AG08395 (cell line): Measurements from ENCODE around the gene COQ10B.

Experiments used
- DNase-seq: peaks from one replicate; pipeline ENCODE4 v3.0.0; 2012; ENCODE audit warnings: mixed read lengths, low spot score

COQ10B gene

DNA sequence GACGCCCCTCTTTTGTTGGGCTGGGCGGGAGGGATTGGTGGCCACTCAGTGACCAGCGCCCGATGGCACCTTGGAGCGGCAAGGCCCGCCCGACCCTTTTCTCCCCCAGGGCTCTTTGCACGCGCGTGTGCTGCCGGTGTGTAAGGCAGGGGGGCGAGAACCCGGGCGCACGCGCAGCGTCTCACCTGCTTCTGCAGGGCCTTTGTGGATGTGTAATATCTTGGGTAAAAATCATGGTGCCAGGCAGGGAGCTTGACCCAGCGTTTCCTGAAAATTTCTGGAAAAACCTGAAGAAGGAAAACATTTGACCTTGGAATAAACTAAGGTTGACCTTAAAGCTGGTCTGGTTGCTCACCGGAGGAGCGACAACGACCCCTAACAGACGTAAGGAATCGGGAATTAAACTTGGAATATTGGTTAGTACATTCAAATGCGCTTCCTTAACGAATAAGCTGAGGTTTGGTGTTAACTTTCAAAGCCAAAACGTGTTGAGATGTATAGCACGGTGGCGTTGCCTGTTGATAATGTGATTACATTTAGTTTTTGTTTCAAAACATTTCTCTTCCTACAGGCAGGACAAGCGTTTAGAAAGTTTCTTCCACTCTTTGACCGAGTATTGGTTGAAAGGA, 47.3 kb downstream of the COQ10B start:
- no peak for DNase-seq

DNA sequence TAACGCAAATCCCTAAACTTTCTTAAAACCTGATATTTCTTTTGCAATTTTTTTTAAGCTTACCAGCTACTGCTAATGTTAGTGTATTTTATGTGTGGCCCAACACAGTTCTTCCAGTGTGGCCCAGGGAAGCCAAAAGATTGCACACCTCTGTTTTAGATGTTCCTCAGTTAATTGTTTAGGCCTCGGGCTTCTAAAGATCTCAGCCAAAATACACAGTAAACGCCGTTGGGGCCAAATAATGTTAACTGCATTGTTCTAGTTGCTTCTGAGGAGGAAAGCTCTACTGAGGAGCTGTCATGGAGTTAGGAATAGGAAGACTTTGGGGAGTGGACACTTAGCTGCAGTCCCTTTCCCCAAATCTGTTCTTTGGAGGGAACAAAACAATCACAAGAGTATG, 48.8 kb downstream of the COQ10B start:
- no peak for DNase-seq

DNA sequence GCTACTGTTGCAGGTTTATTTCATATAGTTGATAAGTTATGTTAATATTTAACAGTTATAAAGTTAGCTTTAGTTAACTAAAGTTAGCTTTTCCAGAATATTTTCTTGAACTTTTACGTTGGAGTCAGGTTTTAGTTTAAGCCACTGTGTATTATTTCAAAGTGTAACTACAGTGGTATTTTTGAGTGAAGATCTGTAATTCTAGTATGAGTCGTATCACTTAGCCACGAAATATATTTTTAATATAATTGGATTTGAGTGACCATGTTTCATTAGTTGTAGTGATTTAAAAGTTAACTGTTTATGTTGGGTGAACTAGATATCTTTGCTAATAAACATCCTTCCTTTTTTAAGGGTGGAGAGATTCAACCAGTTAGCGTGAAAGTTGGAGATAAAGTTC, 49.3 kb downstream of the COQ10B start:
- DNase-seq: no peak

GRCh38 chr2:197504000-197504399, 50.6 kb downstream of the COQ10B start:
- no peak for DNase-seq

GRCh38 chr2:197504512-197504911, 51.2 kb downstream of the COQ10B start:
- no peak for DNase-seq

DNA sequence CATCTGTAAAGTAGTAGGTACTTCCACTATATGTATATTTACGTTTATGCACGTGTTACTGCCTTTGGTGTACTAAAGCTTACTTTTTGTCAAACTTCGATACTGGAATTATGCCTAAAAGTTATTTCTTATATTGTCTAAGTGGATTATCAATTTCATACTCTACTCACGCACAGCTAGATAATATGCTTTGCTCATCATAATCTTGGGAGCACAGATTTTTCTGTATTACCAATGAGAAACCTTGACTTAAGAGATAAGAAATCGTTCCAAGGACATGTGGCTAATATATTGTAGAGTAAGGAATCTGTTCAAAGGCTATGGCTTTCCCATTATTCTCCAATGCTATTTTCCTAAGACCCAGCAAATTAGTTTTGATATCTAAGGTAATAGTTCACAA, 53.3 kb downstream of the COQ10B start:
- DNase-seq: no peak

DNA sequence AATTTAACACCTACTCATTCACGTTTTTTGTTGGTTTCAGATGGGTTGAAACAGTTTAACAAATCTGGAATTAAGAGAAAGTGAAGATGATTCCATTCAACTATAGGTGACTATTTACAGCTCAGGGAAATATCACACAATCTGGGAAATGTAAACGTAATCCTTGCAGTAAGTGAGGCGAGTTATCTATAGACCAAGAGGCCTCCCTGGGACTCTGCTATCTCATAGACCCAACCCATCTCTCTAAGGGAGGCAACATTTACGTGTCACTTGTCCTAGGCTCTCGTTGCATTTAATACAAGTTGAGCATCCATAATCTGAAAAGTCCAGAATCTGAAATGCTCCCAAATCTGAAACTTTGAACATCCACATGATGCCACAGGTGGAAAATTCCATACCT, 60.6 kb downstream of the COQ10B start:
- DNase-seq: no peak

- no peak for DNase-seq
Measured at GRCh38 chr2:197514754-197515153, 61.4 kb downstream of the COQ10B start.

DNA sequence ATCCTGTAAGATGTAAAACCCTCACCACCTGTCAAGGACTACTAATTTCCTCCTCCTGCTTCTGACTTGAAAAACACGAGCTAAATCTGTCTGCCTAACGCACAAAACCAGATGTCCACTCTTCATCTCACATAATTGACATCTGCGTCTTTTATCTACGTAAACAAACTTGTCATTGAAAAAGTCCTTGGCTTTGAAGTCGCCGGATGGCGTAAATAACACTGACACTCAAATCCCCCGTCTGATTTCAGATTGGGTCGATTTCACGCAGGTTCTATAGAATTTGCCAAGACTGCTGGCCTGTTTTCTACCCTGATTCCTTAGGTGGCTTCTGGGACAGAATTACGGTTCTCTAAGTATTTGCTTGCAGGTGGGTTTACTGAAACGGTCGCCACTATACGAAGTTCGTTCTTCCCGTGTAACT, 62.0 kb downstream of the COQ10B start:
- no peak for DNase-seq

DNA sequence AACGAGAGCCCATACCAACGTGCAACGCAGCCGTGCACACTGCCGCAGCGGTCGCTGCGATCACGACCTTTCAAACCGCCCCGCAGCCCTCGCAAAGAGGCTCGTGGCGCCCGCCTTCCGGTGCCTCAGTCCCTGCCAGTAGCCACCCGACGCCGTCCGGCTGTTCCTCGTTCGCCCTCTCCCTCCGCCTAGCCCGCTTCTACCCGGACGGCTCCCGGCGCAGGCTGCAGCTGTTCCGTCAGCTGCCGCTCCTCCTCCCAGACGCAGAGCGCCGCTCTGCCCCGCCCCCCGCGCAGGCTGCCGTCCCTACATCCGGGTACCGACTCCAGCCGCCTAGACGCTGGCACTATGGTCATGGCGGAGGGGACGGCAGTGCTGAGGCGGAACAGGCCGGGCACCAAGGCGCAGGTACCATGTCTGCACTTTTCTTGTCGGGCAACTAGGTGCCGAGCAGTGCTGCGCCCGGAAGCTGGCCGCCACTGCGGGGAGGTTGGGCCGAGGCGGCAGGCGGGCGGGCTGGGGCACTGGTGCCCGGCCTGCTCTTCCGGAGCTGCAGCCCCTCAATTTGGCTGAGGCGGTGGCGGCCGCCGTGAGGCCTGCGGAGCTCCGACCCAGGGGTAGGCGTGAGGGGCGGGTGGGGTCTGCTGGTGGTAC, 62.5 kb downstream of the COQ10B start, which contains the start of gene MOB4:
Gene MOB4 (plus strand): TSS at position 328 of the 654 bp plus-strand sequence. CDS start 21 bp downstream, at position 349.
- peak; percentile 96 for DNase-seq

DNA sequence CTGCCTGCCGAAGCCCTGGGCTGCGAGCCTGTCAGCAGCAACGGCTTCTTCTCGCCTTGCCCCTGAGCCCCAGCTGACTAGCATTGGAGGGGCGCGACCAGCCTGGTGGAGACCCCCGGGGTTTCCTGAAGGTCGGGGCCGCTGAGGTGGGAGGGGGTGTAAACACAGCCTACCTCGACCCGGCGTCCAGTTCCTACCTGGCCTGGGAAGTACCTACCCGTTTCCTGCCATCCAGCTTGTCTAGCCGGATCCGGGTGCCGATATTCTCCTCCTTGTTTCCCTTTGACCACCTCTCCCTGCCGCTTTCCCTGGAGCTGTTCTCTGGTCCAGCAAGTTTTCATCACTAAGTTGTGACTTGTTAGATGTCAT, 63.0 kb downstream of the COQ10B start:
- DNase-seq: peak; percentile 18

DNA sequence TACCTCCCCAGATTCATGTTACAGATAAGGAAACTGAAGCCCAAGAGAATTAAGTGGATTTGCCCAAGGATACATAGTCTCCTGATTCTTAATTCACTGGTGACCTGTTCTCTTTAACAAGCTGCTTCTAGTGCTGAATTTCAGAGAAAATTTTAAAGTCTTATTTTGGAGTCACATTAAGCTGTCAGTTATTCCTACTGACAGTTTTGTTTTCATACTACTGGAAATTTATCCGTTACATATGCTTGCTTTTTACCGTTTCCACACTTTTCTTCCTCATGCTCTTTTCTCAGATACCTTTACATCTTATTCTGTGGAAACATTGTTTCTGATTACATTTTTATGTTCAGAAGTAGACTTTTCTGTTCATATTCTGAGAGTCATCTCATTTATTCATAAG, 63.8 kb downstream of the COQ10B start:
- no peak for DNase-seq
